HepG2 (cell line): ENCODE results near the gene ZNF764. TPM values are rescaled to one million over a fixed set of nuclear protein-coding genes. Genes with fewer than 3 reads are reported as not detected.

Experiments used
- ATF7-NPFF ChIP-seq: sonication (generic); formaldehyde crosslinking; IDR thresholded peaks from 2 replicates; pipeline ENCODE4 v1.8.1; 2023; ENCODE audit warnings: mild to moderate bottlenecking, low read depth, missing genetic modification reagents, moderate library complexity
- EHMT2 ChIP-seq: fragments of 200-600 bp; sonication (generic); IDR thresholded peaks from 2 replicates; pipeline ENCODE4 v1.7.0; 2017; ENCODE audit warnings: antibody characterized with exemption, low read depth, low read length, borderline replicate concordance
- ESRRA ChIP-seq: sonication (generic); formaldehyde crosslinking; IDR thresholded peaks from 2 replicates; pipeline ENCODE4 v1.5.1; 2020; ENCODE audit warnings: mild to moderate bottlenecking, low read depth, missing genetic modification reagents
- HDAC2 ChIP-seq: sonication (generic); formaldehyde crosslinking; IDR thresholded peaks from 2 replicates; pipeline ENCODE4 v1.4.0; 2020; ENCODE audit warnings: missing genetic modification reagents
- HMG20B ChIP-seq: conservative IDR thresholded peaks from 2 replicates; pipeline ENCODE4 v1.6.1; 2016; ENCODE audit warnings: missing genetic modification reagents, missing compliant biosample characterization
- HOXD1 ChIP-seq: sonication (generic); formaldehyde crosslinking; IDR thresholded peaks from 2 replicates; pipeline ENCODE4 v1.5.0; 2020; ENCODE audit warnings: missing genetic modification reagents
- MTF1 ChIP-seq: sonication (generic); formaldehyde crosslinking; IDR thresholded peaks from 2 replicates; pipeline ENCODE4 v1.5.0; 2020; ENCODE audit warnings: missing genetic modification reagents
- NCOR1 ChIP-seq: fragments of 200-600 bp; sonication (generic); IDR thresholded peaks from 2 replicates; pipeline ENCODE4 v1.7.0; 2017; ENCODE audit warnings: antibody characterized with exemption, low read length, borderline replicate concordance
- NFYB ChIP-seq: sonication (generic); formaldehyde crosslinking; IDR thresholded peaks from 2 replicates; pipeline ENCODE4 v1.4.0; 2020; ENCODE audit warnings: missing genetic modification reagents
- RARG ChIP-seq: sonication (generic); formaldehyde crosslinking; IDR thresholded peaks from 2 replicates; pipeline ENCODE4 v1.4.0; 2020; ENCODE audit warnings: low read depth, mild to moderate bottlenecking, missing genetic modification reagents
- RBM39 ChIP-seq: fragments of 200-400 bp; formaldehyde crosslinking; IDR thresholded peaks from one replicate; pipeline ENCODE4 v1.6.1; 2018; ENCODE audit warnings: antibody characterized with exemption, mild to moderate bottlenecking, low read depth, low read length; ENCODE audit not compliant: poor library complexity, severe bottlenecking
- SALL1 ChIP-seq: sonication (generic); formaldehyde crosslinking; IDR thresholded peaks from 2 replicates; pipeline ENCODE4 v1.8.0; 2022; ENCODE audit warnings: mild to moderate bottlenecking, missing genetic modification reagents
- SATB2 ChIP-seq: sonication (generic); formaldehyde crosslinking; IDR thresholded peaks from 2 replicates; pipeline ENCODE4 v1.5.0; 2020; ENCODE audit warnings: missing genetic modification reagents
- SOX6 ChIP-seq, 2 experiments: fragments of 450-650 bp in 1 of 2; sonication (generic) in 1 of 2; formaldehyde crosslinking in 1 of 2; IDR thresholded peaks; 2 replicates each; pipeline versions ENCODE4 v1.4.0 to v1.6.1; 2017 to 2020; ENCODE audit warnings: antibody characterized with exemption in 1 of 2, mild to moderate bottlenecking in 1 of 2, missing genetic modification reagents in 1 of 2
- SRF ChIP-seq: IDR thresholded peaks from 2 replicates; pipeline ENCODE4 v1.6.1; 2011; ENCODE audit warnings: mild to moderate bottlenecking, low read depth, low read length, moderate library complexity
- TAF15 ChIP-seq: fragments of 200-400 bp; formaldehyde crosslinking; IDR thresholded peaks from one replicate; pipeline ENCODE4 v1.6.1; 2018; ENCODE audit warnings: mild to moderate bottlenecking, low read depth, low read length; ENCODE audit not compliant: poor library complexity, severe bottlenecking
- ZMAT5 ChIP-seq: sonication (generic); formaldehyde crosslinking; IDR thresholded peaks from 2 replicates; pipeline ENCODE4 v1.5.0; 2020; ENCODE audit warnings: mild to moderate bottlenecking, low read depth, missing genetic modification reagents, borderline replicate concordance
- ZMYM3 ChIP-seq: sonication (generic); formaldehyde crosslinking; IDR thresholded peaks from 2 replicates; pipeline ENCODE4 v1.5.1; 2020; ENCODE audit warnings: mild to moderate bottlenecking, missing genetic modification reagents
- ZNF207 ChIP-seq: fragments of 450-650 bp; IDR thresholded peaks from 2 replicates; pipeline ENCODE4 v1.6.1; 2016; ENCODE audit warnings: antibody characterized with exemption, borderline replicate concordance
- ZNF547 ChIP-seq: sonication (generic); formaldehyde crosslinking; IDR thresholded peaks from 2 replicates; pipeline ENCODE4 v1.5.1; 2020; ENCODE audit warnings: mild to moderate bottlenecking, missing genetic modification reagents
- ZNF552 ChIP-seq: sonication (generic); formaldehyde crosslinking; IDR thresholded peaks from 2 replicates; pipeline ENCODE4 v1.9.0; 2022; ENCODE audit warnings: missing genetic modification reagents, mild to moderate bottlenecking, borderline replicate concordance
- ZNF557 ChIP-seq: sonication (generic); formaldehyde crosslinking; IDR thresholded peaks from 2 replicates; pipeline ENCODE4 v1.4.0; 2020; ENCODE audit warnings: missing genetic modification reagents
- ZNF567 ChIP-seq: sonication (generic); formaldehyde crosslinking; IDR thresholded peaks from 2 replicates; pipeline ENCODE4 v1.8.1; 2023; ENCODE audit warnings: mild to moderate bottlenecking, missing genetic modification reagents, borderline replicate concordance
- ZNF772 ChIP-seq: sonication (generic); formaldehyde crosslinking; IDR thresholded peaks from 2 replicates; pipeline ENCODE4 v1.5.0; 2020; ENCODE audit warnings: mild to moderate bottlenecking, missing genetic modification reagents
- ZNF839 ChIP-seq: sonication (generic); formaldehyde crosslinking; IDR thresholded peaks from 2 replicates; pipeline ENCODE4 v1.4.0; 2020; ENCODE audit warnings: missing genetic modification reagents, mild to moderate bottlenecking, borderline replicate concordance
- polyA plus RNA-seq, 8 experiments: library from polyadenylated mRNA; depleted of rRNA in 3 of 8; stranded (reverse) in 7 of 8; unstranded in 1 of 8; fragments of >200 nt; fragmentation: Illumina TruSeq in 4 of 8; extraction: Trizol in 4 of 8; gene quantifications; 2 replicates each; pipeline versions ENCODE4 v1.2.1 to v1.2.3, GENCODE V29; 2011 to 2016; ENCODE audit warnings: low read depth in 4 of 8, missing spikeins in 1 of 8, mixed read lengths in 1 of 8; ENCODE audit not compliant: insufficient read depth in 1 of 8
- total RNA-seq, 5 experiments: library from RNA; depleted of rRNA; stranded (reverse); fragments of >200 nt; fragmentation: Illumina TruSeq; extraction: Trizol; gene quantifications; 2 replicates each; pipeline ENCODE4 v1.2.3, GENCODE V29; 2016; ENCODE audit warnings: low read depth in 1 of 5
- TF ChIP-seq, protein P1 (sequence below): sonication (generic); formaldehyde crosslinking; IDR thresholded peaks from 2 replicates; pipeline ENCODE4 v1.4.0; 2020; ENCODE audit warnings: mild to moderate bottlenecking, missing genetic modification reagents
- TF ChIP-seq, protein P2 (sequence below): sonication (generic); formaldehyde crosslinking; IDR thresholded peaks from 2 replicates; pipeline ENCODE4 v1.4.0; 2020; ENCODE audit warnings: mild to moderate bottlenecking, missing genetic modification reagents
- TF ChIP-seq, protein P3 (sequence below): sonication (generic); formaldehyde crosslinking; IDR thresholded peaks from 2 replicates; pipeline ENCODE4 v1.5.1; 2020; ENCODE audit warnings: missing genetic modification reagents, mild to moderate bottlenecking, borderline replicate concordance

Gene ZNF764
- total and polyA plus RNA-seq, 2 of the 13 experiments (the other 11 are each of a cell fraction or from before 2014, with no cell fraction given): 4.1 to 9.1 TPM

- TF ChIP-seq ZMYM3 (CRISPR knock-in tag): no peak; the same call in 1 of the 2 replicates
- TF ChIP-seq SATB2 (CRISPR knock-in tag): no peak
- TF ChIP-seq NCOR1: peak; percentile 64; the same call in 1 of the 2 replicates
- peak; percentile 58; the same call in 1 of the 2 replicates for TF ChIP-seq ZNF547 (CRISPR knock-in tag)
- TF ChIP-seq ZNF567 (CRISPR knock-in tag): 0 out of 2 replicates have a peak, but pooled peaks have one; percentile 45
- peak; percentile 59 for TF ChIP-seq SALL1 (CRISPR knock-in tag)
- peak; percentile 77 for TF ChIP-seq NFYB (CRISPR knock-in tag)
- peak; percentile 57; the same call in 1 of the 2 replicates for TF ChIP-seq ATF7-NPFF (CRISPR knock-in tag)
- TF ChIP-seq EHMT2: no peak
- TF ChIP-seq ESRRA (CRISPR knock-in tag): peak; percentile 86
- TF ChIP-seq ZNF207: no peak
- TF ChIP-seq ZNF839 (CRISPR knock-in tag): 0 out of 2 replicates have a peak, but pooled peaks have one; percentile 70
- TF ChIP-seq, protein P1, sequence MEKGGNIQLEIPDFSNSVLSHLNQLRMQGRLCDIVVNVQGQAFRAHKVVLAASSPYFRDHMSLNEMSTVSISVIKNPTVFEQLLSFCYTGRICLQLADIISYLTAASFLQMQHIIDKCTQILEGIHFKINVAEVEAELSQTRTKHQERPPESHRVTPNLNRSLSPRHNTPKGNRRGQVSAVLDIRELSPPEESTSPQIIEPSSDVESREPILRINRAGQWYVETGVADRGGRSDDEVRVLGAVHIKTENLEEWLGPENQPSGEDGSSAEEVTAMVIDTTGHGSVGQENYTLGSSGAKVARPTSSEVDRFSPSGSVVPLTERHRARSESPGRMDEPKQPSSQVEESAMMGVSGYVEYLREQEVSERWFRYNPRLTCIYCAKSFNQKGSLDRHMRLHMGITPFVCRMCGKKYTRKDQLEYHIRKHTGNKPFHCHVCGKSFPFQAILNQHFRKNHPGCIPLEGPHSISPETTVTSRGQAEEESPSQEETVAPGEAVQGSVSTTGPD (CRISPR knock-in tag): no peak
- TF ChIP-seq SRF: no peak
- no peak for TF ChIP-seq RARG (CRISPR knock-in tag)
- TF ChIP-seq HDAC2 (CRISPR knock-in tag): peak; percentile 16; the same call in 1 of the 2 replicates
- TF ChIP-seq MTF1 (CRISPR knock-in tag): no peak
- TF ChIP-seq RBM39: peak; percentile 95
- TF ChIP-seq HMG20B (CRISPR knock-in tag): 0 out of 2 replicates have a peak, but pooled peaks have one; percentile 20
- TF ChIP-seq ZMAT5 (CRISPR knock-in tag): no peak
- TF ChIP-seq ZNF552 (CRISPR knock-in tag): peak; percentile 38; the same call in 1 of the 2 replicates
- TF ChIP-seq SOX6 (IDR thresholded peaks at IDR 0.05): no peak
- TF ChIP-seq SOX6 (CRISPR knock-in tag; IDR thresholded peaks at IDR 0.05): peak; percentile 65
- TF ChIP-seq, protein P2, sequence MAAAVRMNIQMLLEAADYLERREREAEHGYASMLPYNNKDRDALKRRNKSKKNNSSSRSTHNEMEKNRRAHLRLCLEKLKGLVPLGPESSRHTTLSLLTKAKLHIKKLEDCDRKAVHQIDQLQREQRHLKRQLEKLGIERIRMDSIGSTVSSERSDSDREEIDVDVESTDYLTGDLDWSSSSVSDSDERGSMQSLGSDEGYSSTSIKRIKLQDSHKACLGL (CRISPR knock-in tag): peak; percentile 68
- peak; percentile 80; the same call in 1 of the 2 replicates for TF ChIP-seq ZNF772 (CRISPR knock-in tag)
- TF ChIP-seq, protein P3, sequence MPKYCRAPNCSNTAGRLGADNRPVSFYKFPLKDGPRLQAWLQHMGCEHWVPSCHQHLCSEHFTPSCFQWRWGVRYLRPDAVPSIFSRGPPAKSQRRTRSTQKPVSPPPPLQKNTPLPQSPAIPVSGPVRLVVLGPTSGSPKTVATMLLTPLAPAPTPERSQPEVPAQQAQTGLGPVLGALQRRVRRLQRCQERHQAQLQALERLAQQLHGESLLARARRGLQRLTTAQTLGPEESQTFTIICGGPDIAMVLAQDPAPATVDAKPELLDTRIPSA (CRISPR knock-in tag): no peak; the same call in 1 of the 2 replicates
- TF ChIP-seq TAF15: peak; percentile 61
- TF ChIP-seq HOXD1 (CRISPR knock-in tag): peak; percentile 74
- no peak for TF ChIP-seq ZNF557 (CRISPR knock-in tag)
These were observed 31.1 kb downstream of the ZNF764 start (continued) for GRCh38 chr16:30526823-30527634.
